Measurements from ENCODE around the gene WFS1. TPM values are rescaled to one million over a fixed set of nuclear protein-coding genes. Genes with fewer than 3 reads are reported as not detected.

Gene WFS1
- total RNA-seq, 4 donors from 2014 or later: 35.9 to 91.3 (median 38.2) TPM

DNA sequence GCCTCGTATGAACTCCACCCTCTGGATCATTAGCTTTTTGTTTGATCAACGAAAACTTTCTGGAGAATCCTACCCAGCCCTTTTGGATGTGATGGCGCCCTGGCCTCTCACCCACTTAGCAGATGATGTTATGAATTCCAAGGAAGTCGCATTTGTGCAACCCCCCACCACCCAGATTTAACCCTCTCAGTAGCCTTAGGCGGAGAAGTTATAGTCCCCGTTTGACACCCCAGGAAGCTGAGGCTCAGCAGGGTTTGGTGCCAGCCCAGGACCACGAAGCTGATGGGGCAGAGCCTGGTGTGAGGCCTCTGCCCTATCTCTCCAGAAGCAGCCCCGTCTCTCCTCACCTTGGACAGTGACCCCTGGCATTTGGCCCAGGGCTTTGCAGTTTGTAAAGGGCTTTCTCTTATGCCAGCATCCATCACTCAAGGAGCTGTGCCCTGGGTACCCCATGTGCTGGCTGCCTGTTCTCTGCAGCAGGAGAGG lies 1.0 kb downstream of the WFS1 start:
- no peak for TF ChIP-seq CTCF (IDR thresholded peaks at IDR 0.05)
- ATAC-seq (ENCODE audit: low FRiP score) (no peak), DNase-seq (ENCODE audit: low spot score) (no peak)

- no peak for DNase-seq (ENCODE audit: low spot score)
- ATAC-seq (ENCODE audit: low FRiP score): no peak
- no peak for TF ChIP-seq CTCF (IDR thresholded peaks at IDR 0.05)
Observed at GRCh38 chr4:6271206-6271605, 1.6 kb downstream of the WFS1 start.

- no peak for ATAC-seq (ENCODE audit: low FRiP score)
- no peak for TF ChIP-seq CTCF (IDR thresholded peaks at IDR 0.05)
- no peak for DNase-seq (ENCODE audit: low spot score)
Observed at GRCh38 chr4:6271701-6272465, 2.2 kb downstream of the WFS1 start.

GRCh38 chr4:6272863-6273660 lies 3.4 kb downstream of the WFS1 start:
- peak; percentile 20 for ATAC-seq (ENCODE audit: low FRiP score)
- TF ChIP-seq CTCF (IDR thresholded peaks at IDR 0.05): no peak
- DNase-seq (ENCODE audit: low spot score): no peak

DNA sequence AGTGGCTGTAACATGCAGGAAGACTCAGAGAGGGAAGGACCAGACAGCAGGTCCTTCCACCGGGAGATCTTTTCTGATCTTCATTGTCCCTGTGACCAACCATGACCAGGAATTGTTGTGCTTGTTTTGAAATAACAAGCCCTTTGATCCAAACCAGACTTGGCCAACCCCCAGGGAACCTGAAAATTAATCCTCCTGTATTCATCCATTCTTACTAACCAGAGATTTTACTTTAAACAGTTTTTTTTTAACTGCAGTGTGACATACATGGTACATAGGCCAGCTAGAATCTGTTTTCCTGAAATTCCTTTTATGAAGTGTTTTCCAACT lies 4.0 kb downstream of the WFS1 start:
- no peak for TF ChIP-seq CTCF (IDR thresholded peaks at IDR 0.05)
- DNase-seq (ENCODE audit: low spot score) (no peak), ATAC-seq (ENCODE audit: low FRiP score) (no peak)

DNA sequence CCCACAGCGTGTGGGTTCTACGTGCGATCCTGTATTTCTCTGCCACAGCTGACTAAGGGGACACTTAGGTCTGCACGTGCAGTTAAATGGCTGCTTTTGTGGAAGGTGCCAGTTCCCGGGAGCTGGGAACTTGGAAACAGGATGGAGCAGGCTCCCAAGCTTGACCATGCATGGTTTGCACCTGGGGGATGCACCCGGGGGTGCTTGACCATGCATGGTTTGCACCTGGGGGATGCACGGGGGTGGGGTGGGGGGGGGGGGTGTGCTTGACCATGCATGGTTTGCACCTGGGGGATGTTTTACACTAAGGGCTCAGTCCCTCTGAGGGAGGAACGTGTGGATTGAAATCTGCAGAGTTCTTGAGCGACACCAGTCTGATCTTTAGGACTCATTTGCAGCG lies 5.7 kb downstream of the WFS1 start:
- no peak for TF ChIP-seq CTCF (IDR thresholded peaks at IDR 0.05)
- ATAC-seq (ENCODE audit: low FRiP score) (no peak), DNase-seq (ENCODE audit: low spot score) (no peak)

Measured in omental fat pad (tissue), 4 donors.